K562 (cell line): ENCODE data around the gene HAUS6. TPM values are rescaled to one million over a fixed set of nuclear protein-coding genes. Genes with fewer than 3 reads are reported as not detected.

Experiments used
- ATAC-seq: fragments of 200-7000 bp; cut with Tn5 transposase; 3 replicates; pipeline ENCODE4 v1.9.1; 2020; ENCODE audit warnings: moderate library complexity
- BruUV-seq: library from RNA; stranded (reverse); fragments of 400-500 nt; replicated peaks from 2 replicates; lab custom pipeline; 2021; lab: Mats Ljungman, UMichigan
- CTCF ChIA-PET: fragments of 300-600 bp; formaldehyde crosslinking; extraction: SDS; loops from one replicate; lab custom pipeline; 2021; ENCODE audit warnings: low intra/inter-chr PET ratio; lab: Yijun Ruan, JAX
- POLR2A ChIA-PET: fragments of 300-600, 350-650 bp; sonication (Branson Sonifier 250); formaldehyde crosslinking; extraction: SDS; loops from one replicate; lab custom pipeline; 2021; ENCODE audit warnings: antibody characterized with exemption, inconsistent platforms; lab: Yijun Ruan, JAX
- DNase-seq, 4 experiments: peaks; one replicate each; pipeline versions ENCODE4 v3.0.0 to v3.0.0-alpha.2; 2011 to 2018; ENCODE audit warnings: low spot score in 3 of 4, mixed read lengths in 3 of 4; ENCODE audit errors: extremely low read depth in 1 of 4
- FAIRE-seq: peaks from 2 replicates; lab custom pipeline; 2011; peaks lifted over from hg19 to GRCh38; lab: Jason Lieb, UNC
- H2AFZ ChIP-seq: 2 replicates; pipeline ENCODE4 v1.6.0; 2011; ENCODE audit warnings: low read depth, low read length, control low read depth, inconsistent platforms
- H3K27ac ChIP-seq: fragments of 200-600 bp; 3 replicates; pipeline ENCODE4 v1.8.0; 2011; ENCODE audit warnings: low read depth, mild to moderate bottlenecking, control low read depth, inconsistent platforms, low read length, moderate library complexity, mixed read lengths; ENCODE audit errors: extremely low read depth
- H3K27me3 ChIP-seq, 2 experiments: fragments of 300-600 bp in 1 of 2; 2 replicates in 1 of 2; 3 replicates in 1 of 2; pipeline versions ENCODE4 v1.6.0 to v1.8.0; 2011; ENCODE audit warnings: inconsistent platforms in 2 of 2, low read length in 2 of 2, mild to moderate bottlenecking in 1 of 2, mixed read lengths in 1 of 2, moderate library complexity in 1 of 2; ENCODE audit not compliant: control insufficient read depth in 2 of 2, insufficient read depth in 2 of 2
- H3K36me3 ChIP-seq: fragments of 300-600 bp; 3 replicates; pipeline ENCODE4 v1.8.0; 2011; ENCODE audit warnings: mild to moderate bottlenecking, low read length, inconsistent platforms; ENCODE audit not compliant: control insufficient read depth, insufficient read depth
- H3K4me1 ChIP-seq, 2 experiments: fragments of 200-600 bp in 1 of 2; replicated peaks in 1 of 2; 2 replicates in 1 of 2; 3 replicates in 1 of 2; pipeline versions ENCODE4 v1.5.1 to v1.8.0; 2011; ENCODE audit warnings: inconsistent platforms in 2 of 2, low read length in 2 of 2, mild to moderate bottlenecking in 1 of 2, mixed read lengths in 1 of 2, moderate library complexity in 1 of 2; ENCODE audit not compliant: control insufficient read depth in 2 of 2, insufficient read depth in 2 of 2
- H3K4me2 ChIP-seq: 2 replicates; pipeline ENCODE4 v1.6.1; 2011; ENCODE audit warnings: low read length, control low read depth, inconsistent platforms, mixed read lengths; ENCODE audit not compliant: insufficient read depth
- H3K4me3 ChIP-seq: fragments of 200-600 bp; sonication (generic), shearing (Covaris generic); 2 replicates; pipeline ENCODE4 v1.5.1; 2016; ENCODE audit warnings: control low read depth, inconsistent platforms
- H3K79me2 ChIP-seq: fragments of 200-600 bp; 3 replicates; pipeline ENCODE4 v1.8.0; 2011; ENCODE audit warnings: low read length, inconsistent platforms; ENCODE audit not compliant: control insufficient read depth, insufficient read depth
- H3K9ac ChIP-seq, 2 experiments: 2 replicates each; pipeline versions ENCODE4 v1.6.0 to v1.6.1; 2011; ENCODE audit warnings: low read depth in 2 of 2, low read length in 2 of 2, control low read depth in 1 of 2, inconsistent platforms in 1 of 2, mild to moderate bottlenecking in 1 of 2, mixed read lengths in 1 of 2; ENCODE audit not compliant: insufficient read depth in 1 of 2
- H3K9me1 ChIP-seq: one replicate; pipeline ENCODE4 v1.6.0; 2011; ENCODE audit warnings: inconsistent platforms, mild to moderate bottlenecking, low read length, moderate library complexity; ENCODE audit not compliant: control insufficient read depth, insufficient read depth
- H3K9me3 ChIP-seq: replicated peaks from 2 replicates; pipeline ENCODE4 v1.5.1; 2011; ENCODE audit warnings: low read depth, low read length, inconsistent platforms; ENCODE audit not compliant: control insufficient read depth, insufficient read depth
- H4K20me1 ChIP-seq: replicated peaks from 2 replicates; pipeline ENCODE4 v1.6.1; 2011; ENCODE audit warnings: low read length, inconsistent platforms, mixed read lengths; ENCODE audit not compliant: control insufficient read depth, insufficient read depth
- MYC ChIP-seq, 2 experiments: fragments of 250-450 bp in 1 of 2; sonication (Bioruptor Pico) in 1 of 2; IDR thresholded peaks; 2 replicates each; pipeline versions ENCODE4 v1.5.1 to v1.6.1; 2012 to 2021; ENCODE audit warnings: low read depth in 2 of 2, borderline replicate concordance in 1 of 2, improper control_type of control experiment in 1 of 2, low read length in 1 of 2, mild to moderate bottlenecking in 1 of 2, moderate library complexity in 1 of 2
- SAFB ChIP-seq: fragments of 200-400 bp; formaldehyde crosslinking; IDR thresholded peaks from 2 replicates; pipeline ENCODE4 v1.6.1; 2017; ENCODE audit warnings: low read depth, low read length, borderline replicate concordance
- SREBF2 ChIP-seq: sonication (generic); formaldehyde crosslinking; IDR thresholded peaks from 2 replicates; pipeline ENCODE4 v1.4.0; 2020; ENCODE audit warnings: mild to moderate bottlenecking, missing genetic modification reagents
- ZNF282 ChIP-seq: sonication (generic); formaldehyde crosslinking; IDR thresholded peaks from 2 replicates; pipeline ENCODE4 v1.8.1; 2023; ENCODE audit warnings: missing genetic modification reagents
- WGBS: fragments of 100-300 bp; shearing (Covaris generic); methylation state at CpG from one replicate; pipeline ENCODE4 v1.1.6; 2016; ENCODE audit warnings: low coverage, mixed read lengths; ENCODE audit not compliant: insufficient coverage; ENCODE audit errors: missing lambda C conversion rate; 5-methylcytosine and 5-hydroxymethylcytosine counted together
- in situ Hi-C: fragments of 300-500 bp; cut with MboI; formaldehyde crosslinking; loops from 4 replicates; pipeline ENCODE4 v1.15.0; 2018; ENCODE audit warnings: inconsistent platforms, mixed read lengths
- intact Hi-C: fragments of 100-400 bp; cut with micrococcal nuclease; formaldehyde crosslinking; loops from 2 replicates; pipeline ENCODE4 v1.14.2; 2022
- polyA plus RNA-seq, 8 experiments: library from polyadenylated mRNA; depleted of rRNA in 4 of 8; stranded (reverse) in 5 of 8; unstranded in 3 of 8; fragments of >200 nt; fragmentation: Nextera tagmentation in 2 of 8; fragmentation: Illumina TruSeq in 1 of 8; extraction: Ambion mirVana in 2 of 8; extraction: Trizol in 1 of 8; gene quantifications; 2 replicates each; pipeline versions ENCODE4 v1.2.1 to v1.2.3, GENCODE V29; 2011 to 2014; ENCODE audit warnings: inconsistent platforms in 1 of 8, missing spikeins in 1 of 8
- total RNA-seq, 7 experiments: library from RNA; depleted of rRNA in 6 of 7; stranded (reverse); fragments of >200 nt in 6 of 7; fragmentation: Illumina TruSeq in 2 of 7; extraction: Trizol in 2 of 7; gene quantifications; 2 replicates each; pipeline versions ENCODE4 v1.2.1 to v1.2.3, GENCODE V29; 2011 to 2021; ENCODE audit warnings: low replicate concordance in 1 of 7
- TF ChIP-seq, protein P1 (sequence below): sonication (generic); formaldehyde crosslinking; IDR thresholded peaks from 2 replicates; pipeline ENCODE4 v1.8.0; 2023; ENCODE audit warnings: mild to moderate bottlenecking, missing genetic modification reagents
- TF ChIP-seq, protein P2 (sequence below): fragments of 200-600 bp; sonication (generic); IDR thresholded peaks from one replicate; pipeline ENCODE4 v1.6.1; 2012; ENCODE audit warnings: mild to moderate bottlenecking, low read depth, low read length, inconsistent platforms

HAUS6 gene
- total and polyA plus RNA-seq, 9 of the 15 experiments (the other 6 are each of a cell fraction or from before 2014, with no cell fraction given), result 10.2 to 31.7 (median 23.1) TPM

DNA sequence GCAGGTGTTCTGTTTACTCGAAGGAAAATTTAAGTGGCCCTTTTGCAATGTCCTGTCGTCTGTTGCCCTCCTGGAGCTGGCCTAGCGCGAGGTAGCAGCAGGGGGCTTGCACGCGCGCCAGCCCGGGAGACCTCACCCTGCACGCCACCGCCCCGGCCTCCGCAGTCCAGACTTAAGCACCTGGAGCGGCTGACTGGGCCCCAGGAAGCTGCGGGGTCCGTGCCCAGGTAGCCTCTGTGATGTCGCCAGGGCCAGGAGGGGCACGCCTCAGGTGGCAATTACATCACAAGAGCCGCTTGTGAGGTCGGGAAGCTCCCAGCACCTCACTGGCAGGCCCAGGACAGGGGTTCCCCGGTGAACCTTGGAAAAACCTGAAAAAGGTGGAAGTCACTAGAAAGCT, 69.7 kb downstream of the HAUS6 start, which contains the start of gene SAXO1:
SAXO1 (minus strand) TSS at position 195 of the 400 bp plus-strand sequence. CDS start 301 bp downstream, outside the sequence.
- peak within 1 kb of the TSS; percentile 49; the same call in 1 of the 2 replicates for H3K4me2 ChIP-seq
- no peaks in the 10 kb centered on the region for H3K9me1 ChIP-seq
- in situ Hi-C loops (loop anchor here (10.0 kb wide), 1 partner anchor 422 kb away; no protein-coding TSS in a partner anchor), intact Hi-C loops (no loop called here)
- ChIA-PET CTCF (no interaction called here), POLR2A (no interaction called here)
- H2AFZ ChIP-seq, result 0 out of 2 replicates have a peak within 1 kb of the TSS, but pooled peaks have one; percentile 63
- H4K20me1 ChIP-seq, result no peaks in the 10 kb centered on the region
- no peaks in the 10 kb centered on the region for H3K79me2 ChIP-seq
- H3K4me1 ChIP-seq, result peaks cover 0 to 7% of the 10 kb centered on the region in 2 experiments; a peak in 2 of 5 replicates
- no TSS peak for BruUV-seq
- H3K4me3 ChIP-seq, result no peak within 1 kb of the TSS
- no peaks in the 10 kb centered on the region for H3K9me3 ChIP-seq
- no peak within 1 kb of the TSS for H3K27ac ChIP-seq
- DNase-seq (no peak), ATAC-seq (no peak), FAIRE-seq (no peak)
- WGBS, result 11% methylated on average over 15 of the region's 20 CpGs
- no peaks in the 10 kb centered on the region; a peak in 1 of 5 replicates for H3K27me3 ChIP-seq
- peak within 1 kb of the TSS in 1 of 2 experiments; percentile 74; a peak in 2 of 4 replicates for H3K9ac ChIP-seq
- H3K36me3 ChIP-seq, result no peaks in the 10 kb centered on the region
- TF ChIP-seq, protein P1, sequence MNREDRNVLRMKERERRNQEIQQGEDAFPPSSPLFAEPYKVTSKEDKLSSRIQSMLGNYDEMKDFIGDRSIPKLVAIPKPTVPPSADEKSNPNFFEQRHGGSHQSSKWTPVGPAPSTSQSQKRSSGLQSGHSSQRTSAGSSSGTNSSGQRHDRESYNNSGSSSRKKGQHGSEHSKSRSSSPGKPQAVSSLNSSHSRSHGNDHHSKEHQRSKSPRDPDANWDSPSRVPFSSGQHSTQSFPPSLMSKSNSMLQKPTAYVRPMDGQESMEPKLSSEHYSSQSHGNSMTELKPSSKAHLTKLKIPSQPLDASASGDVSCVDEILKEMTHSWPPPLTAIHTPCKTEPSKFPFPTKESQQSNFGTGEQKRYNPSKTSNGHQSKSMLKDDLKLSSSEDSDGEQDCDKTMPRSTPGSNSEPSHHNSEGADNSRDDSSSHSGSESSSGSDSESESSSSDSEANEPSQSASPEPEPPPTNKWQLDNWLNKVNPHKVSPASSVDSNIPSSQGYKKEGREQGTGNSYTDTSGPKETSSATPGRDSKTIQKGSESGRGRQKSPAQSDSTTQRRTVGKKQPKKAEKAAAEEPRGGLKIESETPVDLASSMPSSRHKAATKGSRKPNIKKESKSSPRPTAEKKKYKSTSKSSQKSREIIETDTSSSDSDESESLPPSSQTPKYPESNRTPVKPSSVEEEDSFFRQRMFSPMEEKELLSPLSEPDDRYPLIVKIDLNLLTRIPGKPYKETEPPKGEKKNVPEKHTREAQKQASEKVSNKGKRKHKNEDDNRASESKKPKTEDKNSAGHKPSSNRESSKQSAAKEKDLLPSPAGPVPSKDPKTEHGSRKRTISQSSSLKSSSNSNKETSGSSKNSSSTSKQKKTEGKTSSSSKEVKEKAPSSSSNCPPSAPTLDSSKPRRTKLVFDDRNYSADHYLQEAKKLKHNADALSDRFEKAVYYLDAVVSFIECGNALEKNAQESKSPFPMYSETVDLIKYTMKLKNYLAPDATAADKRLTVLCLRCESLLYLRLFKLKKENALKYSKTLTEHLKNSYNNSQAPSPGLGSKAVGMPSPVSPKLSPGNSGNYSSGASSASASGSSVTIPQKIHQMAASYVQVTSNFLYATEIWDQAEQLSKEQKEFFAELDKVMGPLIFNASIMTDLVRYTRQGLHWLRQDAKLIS, result no peak
- no peak for TF ChIP-seq SREBF2 (CRISPR knock-in tag)
- TF ChIP-seq ZNF282 (CRISPR knock-in tag), result no peak
- TF ChIP-seq SAFB, result no peak
- TF ChIP-seq, protein P2, sequence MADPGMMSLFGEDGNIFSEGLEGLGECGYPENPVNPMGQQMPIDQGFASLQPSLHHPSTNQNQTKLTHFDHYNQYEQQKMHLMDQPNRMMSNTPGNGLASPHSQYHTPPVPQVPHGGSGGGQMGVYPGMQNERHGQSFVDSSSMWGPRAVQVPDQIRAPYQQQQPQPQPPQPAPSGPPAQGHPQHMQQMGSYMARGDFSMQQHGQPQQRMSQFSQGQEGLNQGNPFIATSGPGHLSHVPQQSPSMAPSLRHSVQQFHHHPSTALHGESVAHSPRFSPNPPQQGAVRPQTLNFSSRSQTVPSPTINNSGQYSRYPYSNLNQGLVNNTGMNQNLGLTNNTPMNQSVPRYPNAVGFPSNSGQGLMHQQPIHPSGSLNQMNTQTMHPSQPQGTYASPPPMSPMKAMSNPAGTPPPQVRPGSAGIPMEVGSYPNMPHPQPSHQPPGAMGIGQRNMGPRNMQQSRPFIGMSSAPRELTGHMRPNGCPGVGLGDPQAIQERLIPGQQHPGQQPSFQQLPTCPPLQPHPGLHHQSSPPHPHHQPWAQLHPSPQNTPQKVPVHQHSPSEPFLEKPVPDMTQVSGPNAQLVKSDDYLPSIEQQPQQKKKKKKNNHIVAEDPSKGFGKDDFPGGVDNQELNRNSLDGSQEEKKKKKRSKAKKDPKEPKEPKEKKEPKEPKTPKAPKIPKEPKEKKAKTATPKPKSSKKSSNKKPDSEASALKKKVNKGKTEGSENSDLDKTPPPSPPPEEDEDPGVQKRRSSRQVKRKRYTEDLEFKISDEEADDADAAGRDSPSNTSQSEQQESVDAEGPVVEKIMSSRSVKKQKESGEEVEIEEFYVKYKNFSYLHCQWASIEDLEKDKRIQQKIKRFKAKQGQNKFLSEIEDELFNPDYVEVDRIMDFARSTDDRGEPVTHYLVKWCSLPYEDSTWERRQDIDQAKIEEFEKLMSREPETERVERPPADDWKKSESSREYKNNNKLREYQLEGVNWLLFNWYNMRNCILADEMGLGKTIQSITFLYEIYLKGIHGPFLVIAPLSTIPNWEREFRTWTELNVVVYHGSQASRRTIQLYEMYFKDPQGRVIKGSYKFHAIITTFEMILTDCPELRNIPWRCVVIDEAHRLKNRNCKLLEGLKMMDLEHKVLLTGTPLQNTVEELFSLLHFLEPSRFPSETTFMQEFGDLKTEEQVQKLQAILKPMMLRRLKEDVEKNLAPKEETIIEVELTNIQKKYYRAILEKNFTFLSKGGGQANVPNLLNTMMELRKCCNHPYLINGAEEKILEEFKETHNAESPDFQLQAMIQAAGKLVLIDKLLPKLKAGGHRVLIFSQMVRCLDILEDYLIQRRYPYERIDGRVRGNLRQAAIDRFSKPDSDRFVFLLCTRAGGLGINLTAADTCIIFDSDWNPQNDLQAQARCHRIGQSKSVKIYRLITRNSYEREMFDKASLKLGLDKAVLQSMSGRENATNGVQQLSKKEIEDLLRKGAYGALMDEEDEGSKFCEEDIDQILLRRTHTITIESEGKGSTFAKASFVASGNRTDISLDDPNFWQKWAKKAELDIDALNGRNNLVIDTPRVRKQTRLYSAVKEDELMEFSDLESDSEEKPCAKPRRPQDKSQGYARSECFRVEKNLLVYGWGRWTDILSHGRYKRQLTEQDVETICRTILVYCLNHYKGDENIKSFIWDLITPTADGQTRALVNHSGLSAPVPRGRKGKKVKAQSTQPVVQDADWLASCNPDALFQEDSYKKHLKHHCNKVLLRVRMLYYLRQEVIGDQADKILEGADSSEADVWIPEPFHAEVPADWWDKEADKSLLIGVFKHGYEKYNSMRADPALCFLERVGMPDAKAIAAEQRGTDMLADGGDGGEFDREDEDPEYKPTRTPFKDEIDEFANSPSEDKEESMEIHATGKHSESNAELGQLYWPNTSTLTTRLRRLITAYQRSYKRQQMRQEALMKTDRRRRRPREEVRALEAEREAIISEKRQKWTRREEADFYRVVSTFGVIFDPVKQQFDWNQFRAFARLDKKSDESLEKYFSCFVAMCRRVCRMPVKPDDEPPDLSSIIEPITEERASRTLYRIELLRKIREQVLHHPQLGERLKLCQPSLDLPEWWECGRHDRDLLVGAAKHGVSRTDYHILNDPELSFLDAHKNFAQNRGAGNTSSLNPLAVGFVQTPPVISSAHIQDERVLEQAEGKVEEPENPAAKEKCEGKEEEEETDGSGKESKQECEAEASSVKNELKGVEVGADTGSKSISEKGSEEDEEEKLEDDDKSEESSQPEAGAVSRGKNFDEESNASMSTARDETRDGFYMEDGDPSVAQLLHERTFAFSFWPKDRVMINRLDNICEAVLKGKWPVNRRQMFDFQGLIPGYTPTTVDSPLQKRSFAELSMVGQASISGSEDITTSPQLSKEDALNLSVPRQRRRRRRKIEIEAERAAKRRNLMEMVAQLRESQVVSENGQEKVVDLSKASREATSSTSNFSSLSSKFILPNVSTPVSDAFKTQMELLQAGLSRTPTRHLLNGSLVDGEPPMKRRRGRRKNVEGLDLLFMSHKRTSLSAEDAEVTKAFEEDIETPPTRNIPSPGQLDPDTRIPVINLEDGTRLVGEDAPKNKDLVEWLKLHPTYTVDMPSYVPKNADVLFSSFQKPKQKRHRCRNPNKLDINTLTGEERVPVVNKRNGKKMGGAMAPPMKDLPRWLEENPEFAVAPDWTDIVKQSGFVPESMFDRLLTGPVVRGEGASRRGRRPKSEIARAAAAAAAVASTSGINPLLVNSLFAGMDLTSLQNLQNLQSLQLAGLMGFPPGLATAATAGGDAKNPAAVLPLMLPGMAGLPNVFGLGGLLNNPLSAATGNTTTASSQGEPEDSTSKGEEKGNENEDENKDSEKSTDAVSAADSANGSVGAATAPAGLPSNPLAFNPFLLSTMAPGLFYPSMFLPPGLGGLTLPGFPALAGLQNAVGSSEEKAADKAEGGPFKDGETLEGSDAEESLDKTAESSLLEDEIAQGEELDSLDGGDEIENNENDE, result no peak
- TF ChIP-seq MYC (IDR thresholded peaks at IDR 0.05; ENCODE audit: low read depth, low read length), result no peak
- TF ChIP-seq MYC (CRISPR knock-in tag; IDR thresholded peaks at IDR 0.05; ENCODE audit: borderline replicate concordance, low read depth), result no peak
